HepG2 (cell line): ENCODE measurements around the gene RXFP2. TPM values are rescaled to one million over a fixed set of nuclear protein-coding genes. Genes with fewer than 3 reads are reported as not detected.

Experiments used
- ATAC-seq: fragments of 200-7000 bp; cut with Tn5 transposase; 3 replicates; pipeline ENCODE4 v1.9.1; 2020; ENCODE audit warnings: mild to moderate bottlenecking, moderate library complexity
- BruUV-seq: library from RNA; stranded (reverse); fragments of 400-500 nt; replicated peaks from 2 replicates; lab custom pipeline; 2021; lab: Mats Ljungman, UMichigan
- CTCF ChIA-PET: fragments of 300-600 bp; formaldehyde crosslinking; extraction: SDS; loops from one replicate; lab custom pipeline; 2021; ENCODE audit warnings: low total read pairs, inconsistent platforms, low intra/inter-chr PET ratio; lab: Yijun Ruan, JAX
- POLR2A ChIA-PET: fragments of 350-600 bp; sonication (Branson Sonifier 250); formaldehyde crosslinking; loops from one replicate; lab custom pipeline; 2020; ENCODE audit warnings: antibody characterized with exemption, inconsistent platforms; lab: Yijun Ruan, JAX
- DNase-seq: peaks from one replicate; pipeline ENCODE4 v3.0.0-alpha.2; 2015; ENCODE audit warnings: low spot score
- FAIRE-seq: peaks from 3 replicates; lab custom pipeline; 2011; peaks lifted over from hg19 to GRCh38; lab: Jason Lieb, UNC
- H2AFZ ChIP-seq: one replicate; pipeline ENCODE4 v1.6.1; 2011; ENCODE audit warnings: low read length, inconsistent platforms
- H3K27ac ChIP-seq: fragments of 300-600 bp; 3 replicates; pipeline ENCODE4 v1.8.0; 2011; ENCODE audit warnings: mixed run types, mild to moderate bottlenecking, mixed read lengths, low read length, inconsistent platforms; ENCODE audit not compliant: insufficient read depth; ENCODE audit errors: extremely low read length
- H3K27me3 ChIP-seq, 2 experiments: fragments of 200-600 bp in 1 of 2; 2 replicates in 1 of 2; 3 replicates in 1 of 2; pipeline versions ENCODE4 v1.6.0 to v1.8.0; 2011; ENCODE audit warnings: low read length in 2 of 2, mild to moderate bottlenecking in 2 of 2, moderate library complexity in 2 of 2, inconsistent platforms in 1 of 2; ENCODE audit not compliant: insufficient read depth in 2 of 2, control insufficient read depth in 1 of 2
- H3K36me3 ChIP-seq, 2 experiments: fragments of 200-600 bp in 1 of 2; replicated peaks in 1 of 2; 2 replicates in 1 of 2; 3 replicates in 1 of 2; pipeline versions ENCODE4 v1.5.1 to v1.8.0; 2011; ENCODE audit warnings: low read length in 2 of 2, inconsistent platforms in 1 of 2; ENCODE audit not compliant: insufficient read depth in 2 of 2, control insufficient read depth in 1 of 2
- H3K4me1 ChIP-seq: 2 replicates; pipeline ENCODE4 v1.5.1; 2012; ENCODE audit warnings: low read length, inconsistent platforms; ENCODE audit not compliant: insufficient read depth
- H3K4me2 ChIP-seq: 2 replicates; pipeline ENCODE4 v1.6.0; 2011; ENCODE audit warnings: low read depth, low read length, inconsistent platforms
- H3K4me3 ChIP-seq, 3 experiments: fragments of 200-600 bp in 1 of 3; sonication (generic), shearing (Covaris generic) in 1 of 3; replicated peaks in 1 of 3; 2 replicates each; pipeline ENCODE4 v1.5.1; 2011 to 2016; ENCODE audit warnings: low read length in 3 of 3, inconsistent platforms in 2 of 3, low read depth in 2 of 3, mild to moderate bottlenecking in 2 of 3, control low read depth in 1 of 3, mixed read lengths in 1 of 3; ENCODE audit not compliant: insufficient read depth in 1 of 3
- H3K79me2 ChIP-seq: one replicate; pipeline ENCODE4 v1.6.1; 2011; ENCODE audit warnings: low read length, inconsistent platforms; ENCODE audit not compliant: insufficient read depth
- H3K9ac ChIP-seq: 2 replicates; pipeline ENCODE4 v1.6.0; 2011; ENCODE audit warnings: mild to moderate bottlenecking, low read depth, low read length, inconsistent platforms; ENCODE audit not compliant: insufficient read depth
- H3K9me3 ChIP-seq: 2 replicates; pipeline ENCODE4 v1.5.1; 2012; ENCODE audit warnings: mild to moderate bottlenecking, low read length
- H4K20me1 ChIP-seq: 2 replicates; pipeline ENCODE4 v1.6.0; 2011; ENCODE audit warnings: inconsistent platforms, mild to moderate bottlenecking, low read length, moderate library complexity; ENCODE audit not compliant: insufficient read depth
- ATRX ChIP-seq: sonication (generic); formaldehyde crosslinking; IDR thresholded peaks from 2 replicates; pipeline ENCODE4 v1.4.0; 2020; ENCODE audit warnings: missing genetic modification reagents, borderline replicate concordance
- DMAP1 ChIP-seq: IDR thresholded peaks from 2 replicates; pipeline ENCODE4 v1.6.1; 2016
- GABPB1 ChIP-seq: IDR thresholded peaks from 2 replicates; pipeline ENCODE4 v1.6.1; 2016; ENCODE audit warnings: mild to moderate bottlenecking, missing genetic modification reagents, moderate library complexity, missing compliant biosample characterization
- GTF2F1 ChIP-seq: fragments of 150-350 bp; IDR thresholded peaks from 2 replicates; pipeline ENCODE4 v1.6.1; 2014; ENCODE audit warnings: low read length
- NFYB ChIP-seq: sonication (generic); formaldehyde crosslinking; IDR thresholded peaks from 2 replicates; pipeline ENCODE4 v1.4.0; 2020; ENCODE audit warnings: missing genetic modification reagents
- SMARCC2 ChIP-seq: fragments of 450-650 bp; IDR thresholded peaks from 2 replicates; pipeline ENCODE4 v1.6.1; 2017; ENCODE audit warnings: antibody characterized with exemption, mild to moderate bottlenecking
- SNRNP70 ChIP-seq: fragments of 200-400 bp; formaldehyde crosslinking; IDR thresholded peaks from 2 replicates; pipeline ENCODE4 v1.6.1; 2017; ENCODE audit warnings: mild to moderate bottlenecking, low read depth, low read length, moderate library complexity
- YEATS4 ChIP-seq: sonication (generic); formaldehyde crosslinking; IDR thresholded peaks from 2 replicates; pipeline ENCODE4 v1.4.0; 2020; ENCODE audit warnings: missing genetic modification reagents, borderline replicate concordance
- ZNF780A ChIP-seq: sonication (generic); formaldehyde crosslinking; IDR thresholded peaks from 2 replicates; pipeline ENCODE4 v1.8.0; 2022; ENCODE audit warnings: mild to moderate bottlenecking, missing genetic modification reagents, moderate library complexity
- ZNF878 ChIP-seq: sonication (generic); formaldehyde crosslinking; IDR thresholded peaks from 2 replicates; pipeline ENCODE4 v1.8.1; 2023; ENCODE audit warnings: mild to moderate bottlenecking, missing genetic modification reagents, moderate library complexity
- WGBS: methylation state at CpG from one replicate; pipeline ENCODE4 v1.1.6; 2017; ENCODE audit warnings: low lambda C conversion rate; 5-methylcytosine and 5-hydroxymethylcytosine counted together
- in situ Hi-C: cut with HindIII; loops from 2 replicates; pipeline ENCODE4 v1.10.0; 2017; ENCODE audit warnings: low pct_unique_long_range_greater_than_20kb; ENCODE audit not compliant: extremely low pct_ligation_motif_present
- intact Hi-C: fragments of 100-400 bp; cut with micrococcal nuclease; formaldehyde crosslinking; loops from one replicate; pipeline ENCODE4 v1.10.0; 2022; ENCODE audit not compliant: unreplicated experiment
- polyA plus RNA-seq, 8 experiments: library from polyadenylated mRNA; depleted of rRNA in 3 of 8; stranded (reverse) in 7 of 8; unstranded in 1 of 8; fragments of >200 nt; fragmentation: Illumina TruSeq in 4 of 8; extraction: Trizol in 4 of 8; gene quantifications; 2 replicates each; pipeline versions ENCODE4 v1.2.1 to v1.2.3, GENCODE V29; 2011 to 2016; ENCODE audit warnings: low read depth in 4 of 8, missing spikeins in 1 of 8, mixed read lengths in 1 of 8; ENCODE audit not compliant: insufficient read depth in 1 of 8
- total RNA-seq, 5 experiments: library from RNA; depleted of rRNA; stranded (reverse); fragments of >200 nt; fragmentation: Illumina TruSeq; extraction: Trizol; gene quantifications; 2 replicates each; pipeline ENCODE4 v1.2.3, GENCODE V29; 2016; ENCODE audit warnings: low read depth in 1 of 5
- TF ChIP-seq, protein P1 (sequence below): sonication (generic); formaldehyde crosslinking; IDR thresholded peaks from 2 replicates; pipeline ENCODE4 v1.4.0; 2020; ENCODE audit warnings: mild to moderate bottlenecking, missing genetic modification reagents
- TF ChIP-seq, protein P2 (sequence below): IDR thresholded peaks from 2 replicates; pipeline ENCODE4 v1.6.1; 2016; ENCODE audit warnings: missing compliant biosample characterization, missing genetic modification reagents, borderline replicate concordance
- TF ChIP-seq, protein P3 (sequence below): IDR thresholded peaks from 2 replicates; pipeline ENCODE4 v1.6.1; 2016; ENCODE audit warnings: mild to moderate bottlenecking, missing biosample characterization, missing genetic modification reagents

Gene RXFP2
- total and polyA plus RNA-seq, 2 of the 13 experiments (the other 11 are each of a cell fraction or from before 2014, with no cell fraction given) = not detected

DNA sequence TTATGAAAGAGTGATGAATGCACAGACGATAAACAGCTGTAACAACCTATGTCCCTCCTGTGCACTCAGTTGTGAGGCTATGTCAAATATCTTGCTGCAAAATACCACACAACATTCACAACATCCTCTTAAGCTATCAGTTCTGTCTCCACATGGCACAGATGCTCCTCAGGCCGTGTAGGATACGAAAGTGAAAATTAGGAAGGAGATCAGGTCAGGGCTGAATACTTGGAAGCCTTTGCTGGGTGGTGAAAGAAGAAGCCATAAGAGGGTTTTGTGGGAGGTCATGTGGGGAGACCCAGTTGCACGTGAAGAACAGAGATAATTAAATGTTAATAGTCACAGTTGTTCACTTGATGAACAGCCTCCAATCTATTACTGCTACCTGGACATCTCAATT, 58.9 kb downstream of the RXFP2 start:
- no peaks in the 10 kb centered on the region for H3K36me3 ChIP-seq
- in situ Hi-C loops (no loop called here), intact Hi-C loops (no loop called here)
- H4K20me1 ChIP-seq = no peaks in the 10 kb centered on the region
- BruUV-seq = no TSS peak
- no peaks in the 10 kb centered on the region for H3K9me3 ChIP-seq
- no peak overlapping the region for H2AFZ ChIP-seq
- ChIA-PET POLR2A (no interaction called here), CTCF (no interaction called here)
- DNase-seq = no peak
- H3K4me2 ChIP-seq = no peak overlapping the region
- H3K9ac ChIP-seq = no peak overlapping the region
- ATAC-seq = no peak
- H3K4me1 ChIP-seq = no peaks in the 10 kb centered on the region
- no peak for TF ChIP-seq ATRX
- TF ChIP-seq SNRNP70 = no peak
- no peak for TF ChIP-seq NFYB (CRISPR knock-in tag)
- TF ChIP-seq, protein P1, sequence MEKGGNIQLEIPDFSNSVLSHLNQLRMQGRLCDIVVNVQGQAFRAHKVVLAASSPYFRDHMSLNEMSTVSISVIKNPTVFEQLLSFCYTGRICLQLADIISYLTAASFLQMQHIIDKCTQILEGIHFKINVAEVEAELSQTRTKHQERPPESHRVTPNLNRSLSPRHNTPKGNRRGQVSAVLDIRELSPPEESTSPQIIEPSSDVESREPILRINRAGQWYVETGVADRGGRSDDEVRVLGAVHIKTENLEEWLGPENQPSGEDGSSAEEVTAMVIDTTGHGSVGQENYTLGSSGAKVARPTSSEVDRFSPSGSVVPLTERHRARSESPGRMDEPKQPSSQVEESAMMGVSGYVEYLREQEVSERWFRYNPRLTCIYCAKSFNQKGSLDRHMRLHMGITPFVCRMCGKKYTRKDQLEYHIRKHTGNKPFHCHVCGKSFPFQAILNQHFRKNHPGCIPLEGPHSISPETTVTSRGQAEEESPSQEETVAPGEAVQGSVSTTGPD (CRISPR knock-in tag) = no peak
- TF ChIP-seq ZNF780A (CRISPR knock-in tag) = no peak
- TF ChIP-seq, protein P2, sequence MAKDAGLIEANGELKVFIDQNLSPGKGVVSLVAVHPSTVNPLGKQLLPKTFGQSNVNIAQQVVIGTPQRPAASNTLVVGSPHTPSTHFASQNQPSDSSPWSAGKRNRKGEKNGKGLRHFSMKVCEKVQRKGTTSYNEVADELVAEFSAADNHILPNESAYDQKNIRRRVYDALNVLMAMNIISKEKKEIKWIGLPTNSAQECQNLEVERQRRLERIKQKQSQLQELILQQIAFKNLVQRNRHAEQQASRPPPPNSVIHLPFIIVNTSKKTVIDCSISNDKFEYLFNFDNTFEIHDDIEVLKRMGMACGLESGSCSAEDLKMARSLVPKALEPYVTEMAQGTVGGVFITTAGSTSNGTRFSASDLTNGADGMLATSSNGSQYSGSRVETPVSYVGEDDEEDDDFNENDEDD (CRISPR knock-in tag) = no peak
- TF ChIP-seq GTF2F1 = no peak
- TF ChIP-seq, protein P3, sequence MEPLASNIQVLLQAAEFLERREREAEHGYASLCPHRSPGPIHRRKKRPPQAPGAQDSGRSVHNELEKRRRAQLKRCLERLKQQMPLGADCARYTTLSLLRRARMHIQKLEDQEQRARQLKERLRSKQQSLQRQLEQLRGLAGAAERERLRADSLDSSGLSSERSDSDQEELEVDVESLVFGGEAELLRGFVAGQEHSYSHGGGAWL = no peak
- TF ChIP-seq SMARCC2 = no peak
- no peak for TF ChIP-seq GABPB1 (CRISPR knock-in tag)
- TF ChIP-seq DMAP1 (CRISPR knock-in tag) = no peak
- TF ChIP-seq ZNF878 = no peak
- no peak for TF ChIP-seq YEATS4 (CRISPR knock-in tag)
- no peak overlapping the region for H3K4me3 ChIP-seq
- H3K79me2 ChIP-seq = no peaks in the 10 kb centered on the region
- no peak overlapping the region for H3K27ac ChIP-seq
- WGBS = 0% methylated on average over 4 of the region's 4 CpGs
- H3K27me3 ChIP-seq = no peaks in the 10 kb centered on the region; a peak in 1 of 5 replicates
- no peak for FAIRE-seq
